GM08714 (cell line): ENCODE data around the gene GJB5.

Experiments used
- H3K4me3 ChIP-seq: fragments of 200-500 bp; sonication (Bioruptor generic); 2 replicates; pipeline ENCODE4 v1.5.1; 2014; ENCODE audit warnings: mild to moderate bottlenecking, low read length, inconsistent platforms
- ZNF274 ChIP-seq: IDR thresholded peaks from 2 replicates; pipeline ENCODE4 v1.6.1; 2012; ENCODE audit warnings: mild to moderate bottlenecking, low read depth, low read length

The GJB5 gene

DNA sequence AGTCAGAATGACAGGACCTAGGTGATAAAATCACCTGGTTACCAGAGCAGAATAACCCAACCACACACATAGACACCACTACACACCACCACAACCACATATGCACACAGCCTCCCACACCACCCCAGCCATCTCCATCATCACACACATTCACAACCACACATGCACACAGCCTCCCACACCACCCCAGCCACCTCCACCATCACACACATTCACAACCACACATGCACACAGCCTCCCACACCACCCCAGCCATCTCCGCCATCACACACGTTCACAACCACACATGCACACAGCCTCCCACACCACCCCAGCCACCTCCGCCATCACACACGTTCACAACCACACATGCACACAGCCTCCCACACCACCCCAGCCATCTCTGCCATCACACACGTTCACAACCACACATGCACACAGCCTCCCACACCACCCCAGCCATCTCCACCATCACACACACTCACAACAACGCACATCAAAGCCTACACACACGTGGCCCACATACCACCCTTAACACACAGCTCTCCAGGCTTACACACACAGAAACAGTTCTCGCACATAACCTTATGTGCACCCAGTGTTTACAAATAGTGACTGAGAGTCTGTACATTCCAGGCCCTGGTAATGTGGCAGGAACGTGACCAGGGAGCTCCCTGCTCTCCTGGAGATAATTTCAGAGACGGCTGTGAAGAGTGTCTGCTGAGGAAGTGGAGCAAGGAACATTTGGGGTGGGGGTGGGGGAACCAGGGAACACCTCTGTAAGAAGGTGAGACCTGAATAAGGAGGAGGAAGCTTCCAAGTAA is 22.9 kb downstream of the GJB5 start:
- H3K4me3 ChIP-seq, result no peak overlapping the region
- no peak for TF ChIP-seq ZNF274

DNA sequence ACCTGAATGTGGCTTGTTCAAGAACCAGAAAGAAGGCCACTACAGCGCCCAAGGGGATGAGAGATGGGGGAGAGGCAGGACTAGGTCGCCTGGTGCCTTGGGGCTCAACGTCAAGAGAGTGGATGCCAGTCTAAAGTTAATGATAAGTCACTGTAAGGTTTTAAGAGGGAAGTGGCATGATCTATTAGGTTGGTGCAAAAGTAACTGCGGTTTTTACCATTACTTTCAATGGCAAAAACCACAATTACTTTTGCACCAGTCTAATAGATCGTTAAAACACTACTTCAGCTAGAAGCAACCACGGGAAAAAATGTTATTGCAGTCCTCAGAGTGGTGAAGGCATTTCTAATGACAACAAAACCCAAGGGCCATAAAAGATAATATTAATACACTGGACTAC is 23.5 kb downstream of the GJB5 start:
- H3K4me3 ChIP-seq, result no peak overlapping the region
- no peak for TF ChIP-seq ZNF274

DNA sequence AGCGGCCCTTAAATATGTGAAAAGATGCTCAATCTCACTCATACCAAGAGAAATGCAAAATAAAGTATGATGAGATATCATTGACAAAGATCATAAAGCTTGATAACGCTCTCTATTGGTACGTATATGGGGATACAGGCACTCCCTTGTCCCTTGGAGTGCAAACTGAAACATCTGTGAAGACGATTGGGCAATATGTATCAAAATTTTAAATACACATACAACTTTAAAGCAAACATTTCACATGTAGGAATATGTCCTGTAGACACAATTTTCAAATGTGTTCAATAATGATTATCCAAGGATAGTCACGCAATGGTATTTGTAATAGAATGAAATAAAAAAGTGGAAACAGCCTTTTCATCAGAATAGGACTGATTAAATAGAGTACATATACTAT is 24.2 kb downstream of the GJB5 start:
- H3K4me3 ChIP-seq, result no peak overlapping the region
- TF ChIP-seq ZNF274, result no peak

DNA sequence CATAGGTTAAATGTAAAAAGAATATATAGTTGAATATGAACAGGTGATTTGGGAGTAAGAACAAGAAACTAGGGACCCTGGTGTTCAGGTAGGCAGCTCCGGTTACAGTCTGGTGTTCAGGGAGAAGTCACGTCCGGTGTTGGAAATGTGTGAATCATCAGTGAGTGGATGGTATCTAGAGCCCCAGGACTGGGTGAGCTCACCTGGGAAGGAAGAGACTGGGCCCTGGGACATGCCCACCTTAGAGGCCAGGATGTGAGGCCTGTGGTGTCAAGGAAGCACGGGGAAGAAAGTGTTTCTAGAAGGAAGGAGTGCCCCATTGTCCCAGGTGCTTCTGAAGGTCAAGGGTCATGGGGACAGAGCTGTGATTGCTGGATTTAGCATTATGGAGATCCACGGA is 24.7 kb downstream of the GJB5 start:
- no peak for TF ChIP-seq ZNF274
- H3K4me3 ChIP-seq, result no peak overlapping the region

DNA sequence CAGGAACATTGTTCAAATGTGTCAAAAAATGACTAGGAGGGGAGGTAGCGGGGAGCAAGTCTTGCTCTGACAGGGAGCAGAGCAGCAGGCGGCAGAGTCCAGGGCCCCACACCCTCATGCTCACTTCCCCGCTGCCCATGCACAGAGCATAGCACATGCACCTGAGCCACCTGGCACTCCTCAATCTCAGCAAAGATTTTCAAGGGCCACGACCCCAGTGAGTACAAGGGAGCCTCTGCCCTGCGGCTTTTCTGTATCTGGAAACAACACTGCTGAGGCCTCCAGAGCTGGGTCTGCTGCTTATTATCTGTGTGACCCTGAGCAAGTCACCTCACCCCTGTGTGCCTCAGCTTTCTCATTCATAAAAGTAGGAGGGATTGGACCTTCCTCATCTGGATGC is 25.1 kb downstream of the GJB5 start:
- no peak for TF ChIP-seq ZNF274
- no peak overlapping the region for H3K4me3 ChIP-seq

DNA sequence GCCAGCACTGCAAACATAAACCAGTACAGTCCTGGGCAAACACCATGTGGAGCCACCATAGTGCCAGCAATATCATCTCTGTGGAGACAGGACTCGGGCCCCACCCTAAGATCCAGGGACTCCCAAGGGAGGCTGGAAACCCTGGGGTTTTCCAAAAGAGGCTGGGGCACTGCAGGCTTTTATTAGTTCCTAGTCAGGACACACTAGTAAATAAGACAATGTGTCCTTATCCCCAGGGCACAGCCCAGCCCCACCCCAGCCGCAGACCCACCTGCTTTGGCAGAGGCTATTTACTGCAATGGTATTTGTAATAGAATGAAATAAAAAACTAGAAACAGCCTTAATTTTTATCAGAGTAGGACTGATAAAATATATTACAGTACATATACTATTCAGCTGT is 25.7 kb downstream of the GJB5 start:
- TF ChIP-seq ZNF274, result no peak
- H3K4me3 ChIP-seq, result no peak overlapping the region

DNA sequence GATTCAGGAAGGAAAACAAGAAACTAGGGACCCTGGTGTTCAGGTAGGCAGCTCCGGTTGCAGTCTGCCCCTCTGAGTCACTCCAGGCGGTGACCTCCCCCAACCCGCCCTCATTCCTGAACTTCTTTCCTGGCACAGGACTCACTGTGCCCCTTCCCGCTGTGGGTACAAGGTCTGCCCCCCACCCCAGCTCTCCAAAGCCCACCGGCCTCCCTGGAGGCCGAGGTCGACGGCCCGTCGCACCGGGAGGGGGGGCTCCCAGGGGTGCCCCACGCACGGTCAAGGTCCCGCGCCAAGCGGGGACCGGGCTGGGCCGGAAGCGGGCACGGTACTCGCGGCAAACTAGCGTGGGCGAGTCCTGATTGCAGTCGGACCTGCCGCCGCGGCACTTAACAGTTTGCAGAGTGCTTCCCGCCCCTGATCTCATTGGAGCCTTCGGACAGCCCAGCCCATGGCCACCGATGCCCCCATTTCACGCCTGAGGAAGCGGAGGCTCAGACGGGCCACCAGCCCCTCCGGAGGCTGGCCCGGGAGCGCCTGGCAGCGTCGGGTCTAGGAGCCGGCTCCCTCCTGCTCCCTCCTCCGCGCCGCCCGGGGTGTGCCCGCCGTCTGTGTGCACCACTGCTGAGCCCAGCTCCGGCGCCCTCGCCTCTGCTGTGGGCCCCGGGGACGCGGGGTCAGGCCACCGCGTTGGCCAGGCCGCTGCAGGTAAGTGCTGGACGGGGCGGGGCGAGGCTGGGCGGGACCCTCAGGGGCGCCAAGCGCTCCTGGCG is 26.4 kb downstream of the GJB5 start, which contains the start of gene GJB3:
Gene GJB3 (plus strand): TSS at position 144 of the 773 bp plus-strand sequence. CDS start 3,549 bp downstream, outside the sequence.
- TF ChIP-seq ZNF274, result no peak
- H3K4me3 ChIP-seq, result no peak within 1 kb of the TSS

DNA sequence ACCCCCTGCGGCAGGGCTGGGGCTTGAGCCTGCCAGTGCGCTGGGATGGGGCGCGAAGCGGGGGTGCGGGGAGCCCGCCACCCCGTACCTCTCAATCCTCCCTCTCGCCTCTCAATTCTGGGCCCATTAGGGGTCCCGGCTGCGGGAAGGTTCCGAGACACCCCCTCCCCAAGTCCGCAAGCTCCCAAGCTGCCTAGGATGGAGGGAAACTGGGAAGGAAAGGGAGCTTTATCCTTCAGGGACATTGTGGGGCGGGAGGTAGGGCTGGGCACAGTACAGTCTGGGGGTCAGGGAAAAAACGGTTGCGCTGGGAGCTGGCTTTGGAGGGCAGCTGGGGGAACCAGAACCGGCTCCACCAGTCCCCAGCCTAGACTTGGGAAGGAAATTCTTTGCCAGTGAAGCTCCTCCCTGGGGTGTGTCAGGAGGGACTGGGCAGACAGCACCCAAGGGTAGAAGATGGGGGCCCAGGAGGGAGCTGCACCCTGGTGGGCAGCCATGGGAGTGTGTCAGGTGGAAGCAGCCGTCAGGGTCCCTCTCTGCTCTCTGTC is 27.1 kb downstream of the GJB5 start:
- no peak overlapping the region for H3K4me3 ChIP-seq
- TF ChIP-seq ZNF274, result no peak

DNA sequence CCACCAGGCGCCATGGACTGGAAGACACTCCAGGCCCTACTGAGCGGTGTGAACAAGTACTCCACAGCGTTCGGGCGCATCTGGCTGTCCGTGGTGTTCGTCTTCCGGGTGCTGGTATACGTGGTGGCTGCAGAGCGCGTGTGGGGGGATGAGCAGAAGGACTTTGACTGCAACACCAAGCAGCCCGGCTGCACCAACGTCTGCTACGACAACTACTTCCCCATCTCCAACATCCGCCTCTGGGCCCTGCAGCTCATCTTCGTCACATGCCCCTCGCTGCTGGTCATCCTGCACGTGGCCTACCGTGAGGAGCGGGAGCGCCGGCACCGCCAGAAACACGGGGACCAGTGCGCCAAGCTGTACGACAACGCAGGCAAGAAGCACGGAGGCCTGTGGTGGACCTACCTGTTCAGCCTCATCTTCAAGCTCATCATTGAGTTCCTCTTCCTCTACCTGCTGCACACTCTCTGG is 29.9 kb downstream of the GJB5 start:
- TF ChIP-seq ZNF274, result no peak
- H3K4me3 ChIP-seq, result no peak overlapping the region

DNA sequence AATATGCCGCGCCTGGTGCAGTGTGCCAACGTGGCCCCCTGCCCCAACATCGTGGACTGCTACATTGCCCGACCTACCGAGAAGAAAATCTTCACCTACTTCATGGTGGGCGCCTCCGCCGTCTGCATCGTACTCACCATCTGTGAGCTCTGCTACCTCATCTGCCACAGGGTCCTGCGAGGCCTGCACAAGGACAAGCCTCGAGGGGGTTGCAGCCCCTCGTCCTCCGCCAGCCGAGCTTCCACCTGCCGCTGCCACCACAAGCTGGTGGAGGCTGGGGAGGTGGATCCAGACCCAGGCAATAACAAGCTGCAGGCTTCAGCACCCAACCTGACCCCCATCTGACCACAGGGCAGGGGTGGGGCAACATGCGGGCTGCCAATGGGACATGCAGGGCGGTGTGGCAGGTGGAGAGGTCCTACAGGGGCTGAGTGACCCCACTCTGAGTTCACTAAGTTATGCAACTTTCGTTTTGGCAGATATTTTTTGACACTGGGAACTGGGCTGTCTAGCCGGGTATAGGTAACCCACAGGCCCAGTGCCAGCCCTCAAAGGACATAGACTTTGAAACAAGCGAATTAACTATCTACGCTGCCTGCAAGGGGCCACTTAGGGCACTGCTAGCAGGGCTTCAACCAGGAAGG is 30.5 kb downstream of the GJB5 start:
- H3K4me3 ChIP-seq, result no peak overlapping the region
- no peak for TF ChIP-seq ZNF274

DNA sequence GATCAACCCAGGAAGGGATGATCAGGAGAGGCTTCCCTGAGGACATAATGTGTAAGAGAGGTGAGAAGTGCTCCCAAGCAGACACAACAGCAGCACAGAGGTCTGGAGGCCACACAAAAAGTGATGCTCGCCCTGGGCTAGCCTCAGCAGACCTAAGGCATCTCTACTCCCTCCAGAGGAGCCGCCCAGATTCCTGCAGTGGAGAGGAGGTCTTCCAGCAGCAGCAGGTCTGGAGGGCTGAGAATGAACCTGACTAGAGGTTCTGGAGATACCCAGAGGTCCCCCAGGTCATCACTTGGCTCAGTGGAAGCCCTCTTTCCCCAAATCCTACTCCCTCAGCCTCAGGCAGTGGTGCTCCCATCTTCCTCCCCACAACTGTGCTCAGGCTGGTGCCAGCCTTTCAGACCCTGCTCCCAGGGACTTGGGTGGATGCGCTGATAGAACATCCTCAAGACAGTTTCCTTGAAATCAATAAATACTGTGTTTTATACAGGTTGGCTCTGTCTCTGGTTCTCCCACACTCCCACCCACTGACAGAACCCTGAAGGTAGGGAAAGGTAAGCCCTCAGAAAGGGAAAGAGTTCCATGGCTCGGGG is 31.1 kb downstream of the GJB5 start:
- TF ChIP-seq ZNF274, result no peak
- no peak overlapping the region for H3K4me3 ChIP-seq

DNA sequence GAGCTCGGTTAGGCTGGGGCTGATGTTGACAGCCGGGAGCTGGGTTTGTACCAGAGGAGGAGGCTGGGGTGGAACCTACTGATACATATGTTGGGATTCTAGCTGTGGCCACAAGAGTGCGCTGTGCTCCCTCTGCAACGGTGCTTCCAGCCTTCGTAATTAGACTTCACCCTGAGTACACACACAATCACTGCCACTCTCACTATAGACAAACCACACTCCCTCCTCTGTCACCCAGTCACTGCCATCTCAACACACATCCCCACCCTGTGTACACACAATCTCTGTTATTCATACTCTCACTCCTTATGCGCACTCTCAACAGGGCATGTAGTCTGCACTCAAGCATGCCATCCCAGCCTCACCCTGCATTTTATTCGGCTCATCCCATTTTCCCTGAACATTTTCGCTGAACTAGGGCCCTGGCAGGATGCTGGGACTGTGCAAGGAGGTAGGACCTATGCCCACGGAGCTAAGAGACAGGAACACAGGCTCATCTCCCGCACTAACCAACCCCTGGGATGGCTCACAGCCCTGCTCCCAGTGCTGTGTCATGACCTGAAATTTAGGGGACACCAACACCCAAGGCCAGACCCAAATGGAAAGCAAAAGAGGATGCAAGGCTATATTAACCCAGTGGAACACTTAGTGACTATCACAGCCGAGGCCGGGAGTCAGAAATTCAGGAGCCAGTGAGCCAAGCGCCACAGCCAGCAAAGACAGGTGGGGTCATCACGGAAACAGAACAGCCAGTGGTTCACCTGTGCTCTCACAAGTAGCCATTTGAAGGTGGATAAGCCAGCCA is 31.9 kb downstream of the GJB5 start:
- TF ChIP-seq ZNF274, result no peak
- H3K4me3 ChIP-seq, result no peak overlapping the region
